ENCODE data around the gene PAGE3.

The PAGE3 gene

GRCh38 chrX:55264816-55265215 is at the start of gene PAGE3:
PAGE3 (minus strand) TSS chrX:55264916; CDS start chrX:55263903, 1,013 bp downstream.
- no peak for DNase-seq (ENCODE audit: low read depth)

- no peak for DNase-seq (ENCODE audit: low read depth)
Observed at GRCh38 chrX:55312655-55313054, 47.9 kb upstream of the PAGE3 start.

GRCh38 chrX:55290963-55291362 is 26.2 kb upstream of the PAGE3 start:
- DNase-seq (ENCODE audit: low read depth): no peak

GRCh38 chrX:55279832-55280231 is 15.1 kb upstream of the PAGE3 start:
- DNase-seq (ENCODE audit: low read depth): no peak

- DNase-seq (ENCODE audit: low read depth): no peak
Observed at GRCh38 chrX:55260806-55261205, 3.9 kb downstream of the PAGE3 start.

- DNase-seq (ENCODE audit: low read depth): no peak
Observed at GRCh38 chrX:55253528-55253927, 11.2 kb downstream of the PAGE3 start.

GRCh38 chrX:55240788-55241340 is 23.9 kb downstream of the PAGE3 start:
- DNase-seq (ENCODE audit: low read depth): no peak

GRCh38 chrX:55220119-55220794 is 44.5 kb downstream of the PAGE3 start, which contains the start of gene PAGE5:
PAGE5 (plus strand) TSS chrX:55220346; CDS start chrX:55221383, 1,037 bp downstream.
- no peak for DNase-seq (ENCODE audit: low read depth)

- DNase-seq (ENCODE audit: low read depth): no peak
Observed at GRCh38 chrX:55213381-55213780, 51.3 kb downstream of the PAGE3 start.

GRCh38 chrX:55210931-55211677 is 53.6 kb downstream of the PAGE3 start:
- DNase-seq (ENCODE audit: low read depth): no peak
